PC-9 (cell line): ENCODE measurements around the gene DHRSX.

Source experiments
- CTCF ChIP-seq: fragments of 200-600 bp; sonication (generic); conservative IDR thresholded peaks from 2 replicates; pipeline ENCODE4 v1.6.1; 2017; ENCODE audit warnings: mixed run types, antibody characterized with exemption, mild to moderate bottlenecking, moderate library complexity
- EZH2 ChIP-seq: fragments of 200-600 bp; sonication (generic); IDR thresholded peaks from 2 replicates; pipeline ENCODE4 v1.8.0; 2017; ENCODE audit warnings: antibody characterized with exemption, low read depth

- TF ChIP-seq CTCF = no peak
- no peak for TF ChIP-seq EZH2
These were observed 168.5 kb downstream of the DHRSX start for GRCh38 chrX:2332252-2332651.
